ENCODE data around the gene OVOL1.
"Not testable (repeated sequence)": the region's sequence is repeated elsewhere in the genome, so short reads cannot be mapped to it uniquely, and the experiment has no call there.

Gene OVOL1

DNA sequence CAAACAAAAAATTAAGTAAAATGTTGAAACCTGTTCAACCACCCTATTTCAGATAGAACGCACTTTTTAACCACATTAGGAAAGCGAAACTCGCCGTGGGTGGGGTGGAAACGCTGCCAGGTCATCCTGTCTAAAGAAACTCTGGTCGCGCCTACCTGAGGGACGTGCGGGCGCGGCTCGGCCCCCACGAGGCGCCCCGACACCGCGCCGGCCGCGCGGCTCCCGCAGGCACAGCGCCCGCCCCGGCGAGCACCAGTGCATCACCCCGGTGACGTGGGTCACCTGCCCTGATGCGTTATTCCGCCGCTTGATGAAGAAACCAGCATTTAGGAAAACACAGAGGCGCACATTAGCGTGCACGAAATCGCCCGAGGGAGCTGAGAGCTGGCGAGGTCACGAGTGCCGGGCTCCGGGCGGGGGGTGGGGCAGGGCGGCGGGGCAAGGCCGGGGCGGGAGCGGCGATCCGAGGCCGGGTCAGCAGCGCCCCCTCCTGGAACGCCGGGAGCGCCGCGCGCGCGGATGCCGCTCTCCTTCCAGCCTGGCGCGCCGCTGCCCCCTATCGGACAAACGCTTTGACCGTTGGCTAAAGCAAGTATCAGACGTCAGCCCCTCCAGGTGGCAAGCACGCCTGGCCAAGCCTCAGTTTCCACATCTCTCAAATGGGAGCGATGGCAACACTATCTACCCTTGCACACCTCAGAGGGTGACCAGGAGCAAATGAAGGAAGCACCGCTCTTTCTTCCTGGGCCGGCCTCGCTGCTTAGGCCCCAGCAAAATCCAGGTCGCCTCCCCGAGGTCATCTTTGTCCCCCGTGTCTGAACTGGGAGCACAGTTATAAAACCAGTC, 31.2 kb downstream of the OVOL1 start:
- peak; percentile 76 for DNase-seq
- TF ChIP-seq CTCF (IDR thresholded peaks at IDR 0.05; ENCODE audit: low read depth, low read length, missing control alignments): peak; percentile 88
- peak overlapping the region; percentile 12 for H3K27ac ChIP-seq
- H3K36me3 ChIP-seq (replicated peaks): no peaks in the 10 kb centered on the region
- H3K4me3 ChIP-seq (ENCODE audit: low read depth, low read length): peak overlapping the region; percentile 68
- in situ Hi-C loops (cut with HindIII; ENCODE audit: low pct_ligation_motif_present, low sequenced_read_pairs): no loop called here
- H3K27me3 ChIP-seq (replicated peaks): no peaks in the 10 kb centered on the region

- in situ Hi-C loops (cut with HindIII; ENCODE audit: low pct_ligation_motif_present, low sequenced_read_pairs): no loop called here
- Histone ChIP-seq H3K27me3 (replicated peaks) (no peaks in the 10 kb centered on the region), H3K4me3 (ENCODE audit: low read depth, low read length) (no peak overlapping the region), H3K27ac (no peak overlapping the region), H3K36me3 (replicated peaks) (no peaks in the 10 kb centered on the region)
- DNase-seq: no peak
- TF ChIP-seq CTCF (IDR thresholded peaks at IDR 0.05; ENCODE audit: low read depth, low read length, missing control alignments): no peak
Observed at GRCh38 chr11:65821107-65821506, 34.2 kb downstream of the OVOL1 start.

GRCh38 chr11:65822776-65823528, 36.1 kb downstream of the OVOL1 start:
- in situ Hi-C loops (cut with HindIII; ENCODE audit: low pct_ligation_motif_present, low sequenced_read_pairs): no loop called here
- TF ChIP-seq CTCF (IDR thresholded peaks at IDR 0.05; ENCODE audit: low read depth, low read length, missing control alignments): no peak
- DNase-seq: no peak
- no peak overlapping the region for H3K4me3 ChIP-seq (ENCODE audit: low read depth, low read length)
- no peak overlapping the region for H3K27ac ChIP-seq
- H3K36me3 ChIP-seq (replicated peaks): no peaks in the 10 kb centered on the region
- no peaks in the 10 kb centered on the region for H3K27me3 ChIP-seq (replicated peaks)

DNA sequence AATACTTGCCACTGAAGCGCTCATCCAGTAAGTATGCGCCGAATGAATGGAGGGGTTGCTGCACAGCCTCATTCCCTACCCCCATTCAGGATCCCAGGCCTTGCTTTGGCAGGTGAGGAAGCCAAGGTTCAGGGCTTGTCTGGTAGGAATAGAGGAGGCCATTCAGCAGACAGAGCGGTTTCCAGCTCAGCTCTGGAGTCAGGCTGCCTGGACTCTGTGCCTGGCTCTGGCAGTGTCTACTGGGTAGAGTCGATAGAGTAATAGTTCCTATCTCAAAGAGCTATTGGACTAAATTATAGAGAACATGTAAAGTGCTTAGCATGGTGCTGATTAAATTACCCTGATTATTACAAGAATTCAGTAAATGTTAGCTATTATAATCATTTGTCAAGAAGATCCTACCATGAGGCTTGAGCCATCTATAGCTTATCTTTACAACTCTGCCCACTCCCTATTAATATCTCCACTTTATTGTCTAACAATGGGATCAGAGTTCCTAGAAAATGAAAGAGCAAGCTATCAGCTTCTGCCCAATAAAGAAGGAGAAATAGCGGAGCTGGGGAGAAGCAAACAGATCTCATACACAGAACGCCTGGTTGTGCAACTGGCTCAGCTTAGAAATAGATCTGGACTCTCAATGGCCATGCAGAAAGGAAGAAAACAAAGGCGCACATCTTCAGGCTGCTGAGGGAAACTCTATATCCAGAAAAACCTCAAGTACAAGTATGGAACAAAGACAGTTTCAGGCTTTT, 40.3 kb downstream of the OVOL1 start:
- H3K27me3 ChIP-seq (replicated peaks): no peaks in the 10 kb centered on the region
- in situ Hi-C loops (cut with HindIII; ENCODE audit: low pct_ligation_motif_present, low sequenced_read_pairs): no loop called here
- no peak overlapping the region for H3K27ac ChIP-seq
- TF ChIP-seq CTCF (IDR thresholded peaks at IDR 0.05; ENCODE audit: low read depth, low read length, missing control alignments): no peak
- no peaks in the 10 kb centered on the region for H3K36me3 ChIP-seq (replicated peaks)
- no peak overlapping the region for H3K4me3 ChIP-seq (ENCODE audit: low read depth, low read length)
- no peak for DNase-seq

GRCh38 chr11:65829459-65829858, 42.6 kb downstream of the OVOL1 start:
- in situ Hi-C loops (cut with HindIII; ENCODE audit: low pct_ligation_motif_present, low sequenced_read_pairs): no loop called here
- no peaks in the 10 kb centered on the region for H3K36me3 ChIP-seq (replicated peaks)
- no peak for DNase-seq

GRCh38 chr11:65832231-65832630, 45.4 kb downstream of the OVOL1 start:
- H3K36me3 ChIP-seq (replicated peaks); in situ Hi-C loops (cut with HindIII; ENCODE audit: low pct_ligation_motif_present, low sequenced_read_pairs); H3K27me3 ChIP-seq (replicated peaks); DNase-seq; H3K4me3 ChIP-seq (ENCODE audit: low read depth, low read length); H3K27ac ChIP-seq: not testable (repeated sequence)

More at GRCh38 chr11:65829459-65829858, 42.6 kb downstream of the OVOL1 start:
- TF ChIP-seq CTCF (IDR thresholded peaks at IDR 0.05; ENCODE audit: low read depth, low read length, missing control alignments): no peak
- no peak overlapping the region for H3K27ac ChIP-seq
- H3K4me3 ChIP-seq (ENCODE audit: low read depth, low read length): no peak overlapping the region
- no peaks in the 10 kb centered on the region for H3K27me3 ChIP-seq (replicated peaks)

Data from brain microvascular endothelial cell (primary cell).